Epithelial cell of proximal tubule (primary cell): ENCODE data around the gene FAF1. TPM values are rescaled to one million over a fixed set of nuclear protein-coding genes. Genes with fewer than 3 reads are reported as not detected.
"Not testable (repeated sequence)": the region's sequence is repeated elsewhere in the genome, so short reads cannot be mapped to it uniquely, and the experiment has no call there.

ENCODE experiments used
- DNase-seq: peaks from one replicate; pipeline ENCODE4 v3.0.0-alpha.2; 2011; ENCODE audit warnings: low read depth
- H3K4me3 ChIP-seq: 2 replicates; pipeline ENCODE4 v1.5.1; 2011; ENCODE audit warnings: low read depth, mild to moderate bottlenecking, low read length
- total RNA-seq: library from RNA; depleted of rRNA; stranded (reverse); fragments of >200 nt; gene quantifications from 2 replicates; pipeline ENCODE4 v1.2.3, GENCODE V29; 2015
- TF ChIP-seq, protein P1 (sequence below): conservative IDR thresholded peaks from 2 replicates; pipeline ENCODE4 v1.5.1; 2012; ENCODE audit warnings: low read depth, mild to moderate bottlenecking, low read length

The FAF1 gene
- total RNA-seq, 1 donor from 2014 or later: 54.1 TPM

DNA sequence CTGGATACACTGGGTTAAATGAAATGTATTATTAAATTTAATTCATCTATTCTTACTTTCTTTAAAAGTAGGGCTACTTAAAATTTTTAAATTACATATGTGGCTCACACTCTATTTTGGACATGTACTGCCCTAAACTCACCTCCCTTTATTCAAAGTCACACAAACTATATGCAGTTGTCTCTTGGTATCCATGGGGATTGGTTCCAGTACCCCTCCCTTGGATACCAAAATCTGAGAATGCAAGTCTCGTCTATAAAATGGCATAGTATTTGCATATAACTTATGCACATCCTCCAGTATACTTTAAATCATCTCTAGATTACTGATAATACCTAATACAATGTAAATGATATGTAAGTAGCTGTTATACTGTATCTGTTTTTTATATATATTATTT is 57.6 kb downstream of the FAF1 start:
- no peak overlapping the region for H3K4me3 ChIP-seq
- DNase-seq: no peak
- TF ChIP-seq, protein P1, sequence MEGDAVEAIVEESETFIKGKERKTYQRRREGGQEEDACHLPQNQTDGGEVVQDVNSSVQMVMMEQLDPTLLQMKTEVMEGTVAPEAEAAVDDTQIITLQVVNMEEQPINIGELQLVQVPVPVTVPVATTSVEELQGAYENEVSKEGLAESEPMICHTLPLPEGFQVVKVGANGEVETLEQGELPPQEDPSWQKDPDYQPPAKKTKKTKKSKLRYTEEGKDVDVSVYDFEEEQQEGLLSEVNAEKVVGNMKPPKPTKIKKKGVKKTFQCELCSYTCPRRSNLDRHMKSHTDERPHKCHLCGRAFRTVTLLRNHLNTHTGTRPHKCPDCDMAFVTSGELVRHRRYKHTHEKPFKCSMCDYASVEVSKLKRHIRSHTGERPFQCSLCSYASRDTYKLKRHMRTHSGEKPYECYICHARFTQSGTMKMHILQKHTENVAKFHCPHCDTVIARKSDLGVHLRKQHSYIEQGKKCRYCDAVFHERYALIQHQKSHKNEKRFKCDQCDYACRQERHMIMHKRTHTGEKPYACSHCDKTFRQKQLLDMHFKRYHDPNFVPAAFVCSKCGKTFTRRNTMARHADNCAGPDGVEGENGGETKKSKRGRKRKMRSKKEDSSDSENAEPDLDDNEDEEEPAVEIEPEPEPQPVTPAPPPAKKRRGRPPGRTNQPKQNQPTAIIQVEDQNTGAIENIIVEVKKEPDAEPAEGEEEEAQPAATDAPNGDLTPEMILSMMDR: no peak

DNA sequence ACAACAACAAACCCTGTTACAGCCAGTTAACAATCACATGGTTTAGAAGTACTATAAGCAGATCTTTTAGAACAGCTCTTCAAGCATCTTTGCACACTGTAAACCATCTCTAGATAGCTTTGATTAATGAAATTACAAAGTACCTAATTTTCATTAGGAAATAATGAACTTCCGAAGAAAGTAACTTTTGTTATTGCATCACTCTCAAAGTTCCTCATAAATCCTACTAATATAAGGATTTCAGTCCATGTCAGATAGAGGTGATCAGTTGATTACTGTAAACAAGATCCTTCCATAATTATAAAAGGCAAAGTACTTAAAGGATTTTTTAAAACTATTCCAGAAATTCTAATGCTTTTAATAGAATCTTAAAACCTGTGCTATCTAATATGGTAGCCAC is 58.2 kb downstream of the FAF1 start:
- no peak overlapping the region for H3K4me3 ChIP-seq
- DNase-seq: no peak
- TF ChIP-seq, protein P1: no peak

DNA sequence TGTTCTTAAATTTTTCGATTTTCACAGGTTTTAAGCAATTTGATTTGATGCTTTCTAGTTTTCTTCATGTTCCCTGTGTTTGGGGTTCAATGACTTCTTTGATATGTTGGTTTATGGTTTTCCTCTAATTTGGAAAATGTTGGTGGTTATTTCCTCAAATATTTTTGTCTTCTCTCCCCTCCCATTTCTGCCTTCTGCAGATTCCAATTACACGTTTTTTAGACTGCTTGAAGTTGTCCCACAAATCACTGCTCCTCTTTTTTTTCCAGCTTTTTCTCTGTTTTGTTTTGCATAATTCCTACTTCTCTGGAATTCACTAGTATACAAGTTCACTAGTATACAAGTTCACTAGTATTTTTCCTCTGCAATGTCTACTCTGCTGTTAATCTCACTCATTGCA is 61.3 kb downstream of the FAF1 start:
- no peak for DNase-seq
- TF ChIP-seq, protein P1: no peak

DNA sequence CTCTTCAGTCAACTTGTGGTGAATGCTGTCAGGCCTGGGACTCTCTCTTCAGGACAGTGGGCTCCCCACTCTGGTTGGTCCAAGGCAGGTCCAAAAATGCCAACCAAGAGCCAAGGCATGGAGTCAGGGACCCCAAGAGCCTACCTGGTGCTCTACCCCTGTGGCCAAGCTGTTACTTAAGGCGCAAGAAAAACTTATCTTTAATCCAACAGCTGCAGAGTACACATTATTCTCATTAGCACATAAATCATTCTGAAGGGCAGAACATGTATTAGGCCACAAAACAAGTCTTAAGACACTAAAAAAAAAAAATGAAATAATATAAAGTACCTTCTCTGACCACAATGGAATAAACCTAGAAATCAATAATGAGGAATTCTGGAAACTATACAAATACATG is 65.7 kb downstream of the FAF1 start:
- no peak for DNase-seq
- TF ChIP-seq, protein P1: no peak
- no peak overlapping the region for H3K4me3 ChIP-seq

More for the DNA sequence above, 61.3 kb downstream of the FAF1 start:
- H3K4me3 ChIP-seq: no peak overlapping the region

DNA sequence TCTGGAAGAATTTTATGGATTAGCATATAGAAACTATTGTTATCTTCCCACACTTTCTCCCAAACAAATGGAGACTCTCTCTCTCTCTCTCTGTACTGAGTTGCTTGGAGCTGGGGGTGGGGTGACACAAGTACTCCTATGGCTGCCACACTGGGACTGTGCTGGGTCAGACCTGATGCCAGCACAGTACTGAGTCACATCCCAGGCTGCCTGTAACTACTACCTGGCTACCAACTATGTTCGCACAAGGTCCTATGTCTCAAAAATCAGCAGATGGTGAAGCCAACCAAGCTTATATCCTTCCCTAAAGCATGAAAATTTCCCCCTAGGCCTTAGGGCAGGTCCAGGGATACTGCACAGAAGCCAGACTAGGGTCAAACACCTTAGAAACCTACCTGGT is 66.6 kb downstream of the FAF1 start:
- TF ChIP-seq, protein P1: no peak
- H3K4me3 ChIP-seq: no peak overlapping the region
- DNase-seq: no peak

DNA sequence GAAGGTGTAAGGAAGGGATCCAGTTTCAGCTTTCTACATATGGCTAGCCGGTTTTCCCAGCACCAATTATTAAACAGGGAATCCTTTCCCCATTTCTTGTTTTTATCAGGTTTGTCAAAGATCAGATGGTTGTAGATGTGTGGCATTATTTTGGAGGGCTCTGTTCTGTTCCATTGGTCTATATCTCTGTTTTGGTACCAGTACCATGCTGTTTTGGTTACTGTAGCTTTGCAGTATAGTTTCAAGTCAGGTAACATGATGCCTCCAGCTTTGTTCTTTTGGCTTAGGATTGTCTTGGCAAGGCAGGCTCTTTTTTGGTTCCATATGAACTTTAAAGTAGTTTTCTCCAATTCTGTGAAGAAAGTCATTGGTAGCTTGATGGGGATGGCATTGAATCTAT is 72.5 kb downstream of the FAF1 start:
- not testable (repeated sequence) for H3K4me3 ChIP-seq, DNase-seq

DNA sequence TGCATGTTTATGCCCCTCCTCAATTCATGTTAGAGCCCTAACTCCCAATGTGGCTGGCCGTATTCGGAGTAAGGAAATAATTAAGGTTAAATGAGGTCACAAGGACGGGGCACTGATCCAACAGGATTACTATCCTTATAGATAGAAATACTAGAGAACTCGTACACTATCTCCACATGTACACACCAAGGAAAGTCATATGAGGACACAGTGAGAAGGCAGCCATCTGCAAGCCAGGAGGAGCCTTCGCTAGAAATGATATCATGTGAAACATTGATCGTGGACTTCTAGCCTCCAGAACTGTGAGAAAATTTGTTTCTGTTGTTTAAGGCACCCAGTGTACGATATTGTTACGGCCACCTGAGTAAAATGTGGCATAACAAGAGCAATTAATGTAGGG is 79.7 kb downstream of the FAF1 start:
- H3K4me3 ChIP-seq: no peak overlapping the region
- TF ChIP-seq, protein P1: no peak
- DNase-seq: no peak

DNA sequence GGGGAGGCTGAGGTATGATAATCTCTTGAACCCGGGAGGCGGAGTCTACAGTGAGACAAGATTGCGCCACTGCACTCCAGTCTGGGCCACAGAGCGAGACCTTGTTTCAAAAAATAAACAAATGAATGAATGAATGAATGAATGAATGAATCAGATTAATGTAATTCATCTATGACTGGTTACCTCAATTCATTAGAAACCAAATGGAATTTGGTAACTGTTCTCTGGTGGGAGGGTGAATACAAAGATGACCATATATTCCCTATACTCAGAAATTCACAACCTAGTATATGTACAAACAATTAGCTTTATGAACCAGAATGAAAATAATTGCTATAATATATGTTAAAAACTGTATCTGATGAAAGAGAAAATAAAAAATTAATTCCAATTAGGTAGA is 80.9 kb downstream of the FAF1 start:
- TF ChIP-seq, protein P1: no peak
- DNase-seq: no peak
- no peak overlapping the region for H3K4me3 ChIP-seq
